ENCODE results near the gene HDLBP.

- TF ChIP-seq CTCF (conservative IDR thresholded peaks at IDR 0.05; ENCODE audit: low read length) (no peak), EZH2phosphoT487 (IDR thresholded peaks at IDR 0.05; ENCODE audit: borderline replicate concordance, low read depth, low read length) (no peak)
These were observed 44.1 kb upstream of the HDLBP start for GRCh38 chr2:241359481-241360045.
